Omental fat pad (tissue), 4 donors: ENCODE data around the gene CDC27. TPM values are rescaled to one million over a fixed set of nuclear protein-coding genes. Genes with fewer than 3 reads are reported as not detected.
"Not testable (repeated sequence)": the region's sequence is repeated elsewhere in the genome, so short reads cannot be mapped to it uniquely, and the experiment has no call there.

Experiments used
- ATAC-seq: fragments of 150-250 bp; one replicate; pipeline ENCODE4 v1.9.1; 2016; ENCODE audit warnings: mild to moderate bottlenecking, moderate library complexity; ENCODE audit not compliant: low FRiP score
- DNase-seq: peaks from one replicate; pipeline ENCODE4 v3.0.0-alpha.2; 2019; ENCODE audit warnings: low spot score
- CTCF ChIP-seq, 3 donors: fragments of 450-650 bp; IDR thresholded peaks; one replicate each; pipeline ENCODE4 v1.5.1; 2016 to 2017; ENCODE audit warnings: antibody characterized with exemption in 3 of 3, mild to moderate bottlenecking in 3 of 3, moderate library complexity in 2 of 3
- total RNA-seq, 4 donors: library from RNA; depleted of rRNA; stranded (reverse); fragments of >200 nt; gene quantifications; one replicate each; pipeline ENCODE4 v1.1.0, GENCODE V29; 2016

The CDC27 gene
- total RNA-seq, 4 donors from 2014 or later = 66.1 to 95.8 (median 76.2) TPM

GRCh38 chr17:47180337-47180736, 8.8 kb downstream of the CDC27 start:
- DNase-seq = no peak
- no peak for TF ChIP-seq CTCF (IDR thresholded peaks at IDR 0.05)
- no peak for ATAC-seq

- TF ChIP-seq CTCF (IDR thresholded peaks at IDR 0.05) = no peak
- ATAC-seq (no peak), DNase-seq (no peak)
Observed at GRCh38 chr17:47179141-47179540, 10.0 kb downstream of the CDC27 start.

- DNase-seq (no peak), ATAC-seq (no peak)
- no peak for TF ChIP-seq CTCF (IDR thresholded peaks at IDR 0.05)
Observed at GRCh38 chr17:47177261-47177660, 11.8 kb downstream of the CDC27 start.

- ATAC-seq (no peak), DNase-seq (no peak)
- TF ChIP-seq CTCF (IDR thresholded peaks at IDR 0.05) = no peak
Observed at GRCh38 chr17:47176389-47176826, 12.7 kb downstream of the CDC27 start.

GRCh38 chr17:47174823-47175222, 14.3 kb downstream of the CDC27 start:
- DNase-seq, ATAC-seq: not testable (repeated sequence)

GRCh38 chr17:47172696-47173565, 16.2 kb downstream of the CDC27 start:
- ATAC-seq (no peak), DNase-seq (no peak)
- TF ChIP-seq CTCF (IDR thresholded peaks at IDR 0.05) = no peak

GRCh38 chr17:47170710-47171109, 18.4 kb downstream of the CDC27 start:
- no peak for TF ChIP-seq CTCF (IDR thresholded peaks at IDR 0.05)
- DNase-seq (no peak), ATAC-seq (no peak)

GRCh38 chr17:47168896-47169295, 20.2 kb downstream of the CDC27 start:
- not testable (repeated sequence) for ATAC-seq, DNase-seq

GRCh38 chr17:47166854-47167253, 22.2 kb downstream of the CDC27 start:
- DNase-seq, ATAC-seq: not testable (repeated sequence)
